GM13976 (cell line): Measurements from ENCODE around the gene ST6GALNAC6.
A peak's percentile ranks its signal among the peaks of the same experiment; 100 is the strongest.

ENCODE experiments used
- DNase-seq: peaks from one replicate; pipeline ENCODE4 v3.0.0; 2012; ENCODE audit warnings: low spot score
- CTCF ChIP-seq: IDR thresholded peaks from 2 replicates; pipeline ENCODE4 v1.5.1; 2012; ENCODE audit warnings: borderline replicate concordance, mild to moderate bottlenecking; ENCODE audit not compliant: insufficient read depth; ENCODE audit errors: extremely low read depth, missing control alignments, control extremely low read depth
- in situ Hi-C: fragments of 300-500 bp; cut with MboI; formaldehyde crosslinking; loops from one replicate; pipeline ENCODE4 v1.12.0; 2022; ENCODE audit warnings: low sequenced_read_pairs, mixed read lengths, inconsistent platforms; ENCODE audit not compliant: unreplicated experiment

The ST6GALNAC6 gene

GRCh38 chr9:127944586-127945218, 45.3 kb upstream of the ST6GALNAC6 start:
- no peak for DNase-seq
- no peak for TF ChIP-seq CTCF
- in situ Hi-C loops = loop anchor here (25.0 kb wide), 1 partner anchor 93 kb away; no protein-coding TSS in a partner anchor

GRCh38 chr9:127943731-127944144, 44.3 kb upstream of the ST6GALNAC6 start:
- DNase-seq = peak; percentile 89

GRCh38 chr9:127943011-127943662, 43.7 kb upstream of the ST6GALNAC6 start:
- in situ Hi-C loops = loop anchor here (25.0 kb wide), 1 partner anchor 94 kb away; no protein-coding TSS in a partner anchor
- no peak for DNase-seq
- no peak for TF ChIP-seq CTCF

More at GRCh38 chr9:127943731-127944144, 44.3 kb upstream of the ST6GALNAC6 start:
- in situ Hi-C loops = loop anchor here (25.0 kb wide), 1 partner anchor 94 kb away; no protein-coding TSS in a partner anchor
- TF ChIP-seq CTCF = peak; percentile 90

GRCh38 chr9:127942216-127943010, 43.0 kb upstream of the ST6GALNAC6 start:
- DNase-seq = peak; percentile 81
- in situ Hi-C loops = loop anchor here (25.0 kb wide), 1 partner anchor 95 kb away; no protein-coding TSS in a partner anchor
- TF ChIP-seq CTCF = peak; percentile 92

GRCh38 chr9:127941961-127942215, 42.5 kb upstream of the ST6GALNAC6 start:
- no peak for DNase-seq
- no peak for TF ChIP-seq CTCF
- in situ Hi-C loops = loop anchor here (25.0 kb wide), 1 partner anchor 95 kb away; no protein-coding TSS in a partner anchor
